Measurements from ENCODE around the gene TYRO3.

TYRO3 gene

DNA sequence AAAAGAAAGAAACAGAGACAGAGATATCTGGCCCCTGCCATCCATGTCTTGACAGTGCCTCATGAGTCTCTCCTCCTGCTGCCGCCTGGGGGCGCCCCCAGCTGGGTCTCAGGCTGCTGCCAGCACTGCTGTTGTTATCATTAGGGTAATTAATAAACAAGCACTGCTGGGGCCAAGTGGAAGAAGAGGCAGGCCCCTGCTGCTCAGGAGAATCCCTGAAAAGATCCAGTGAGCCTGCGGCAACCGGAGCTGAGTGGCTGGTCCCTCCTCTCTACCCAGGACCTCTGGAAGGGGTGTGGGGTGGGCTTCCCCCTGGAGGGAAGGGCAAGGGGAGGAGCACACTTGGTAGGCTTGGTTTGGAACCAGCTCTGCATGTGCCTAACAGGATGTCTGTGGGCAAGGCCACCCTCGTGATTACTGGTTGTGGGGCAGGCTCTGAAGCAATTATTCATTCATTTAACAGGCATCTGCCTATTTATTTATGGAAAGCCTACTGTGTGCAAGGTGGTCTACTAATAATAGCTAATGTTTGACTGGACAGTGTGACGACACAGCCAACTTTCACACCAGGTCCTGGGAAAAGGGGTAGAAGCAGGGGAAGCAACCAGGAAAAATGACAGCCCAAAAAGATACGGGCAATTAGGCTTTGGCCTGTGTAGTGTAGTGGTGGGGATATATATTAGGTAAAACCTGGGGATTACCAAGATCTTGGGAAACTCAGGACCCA is 1.2 kb upstream of the TYRO3 start:
- Histone ChIP-seq H3K9ac (ENCODE audit: low read length) (no peak overlapping the region), H3K36me3 (ENCODE audit: control insufficient read depth, insufficient read depth, low read length) (no peaks in the 10 kb centered on the region), H3K4me3 (ENCODE audit: low read length) (no peak overlapping the region), H3K27me3 (ENCODE audit: control insufficient read depth, insufficient read depth, low read length) (peaks cover 7% of the 10 kb centered on the region), H3K4me1 (ENCODE audit: control insufficient read depth, insufficient read depth, low read length) (peaks cover 34% of the 10 kb centered on the region), H3K9me3 (ENCODE audit: control insufficient read depth, low read length) (no peaks in the 10 kb centered on the region)

GRCh38 chr15:41559239-41559782 is 299 bp downstream of the TYRO3 start:
- no peaks in the 10 kb centered on the region for H3K36me3 ChIP-seq (ENCODE audit: control insufficient read depth, insufficient read depth, low read length)
- H3K9me3 ChIP-seq (ENCODE audit: control insufficient read depth, low read length), result no peaks in the 10 kb centered on the region
- H3K9ac ChIP-seq (ENCODE audit: low read length), result peak overlapping the region; percentile 51
- H3K4me1 ChIP-seq (ENCODE audit: control insufficient read depth, insufficient read depth, low read length), result peaks cover 39% of the 10 kb centered on the region
- peak overlapping the region; percentile 43 for H3K4me3 ChIP-seq (ENCODE audit: low read length)
- peaks cover 7% of the 10 kb centered on the region for H3K27me3 ChIP-seq (ENCODE audit: control insufficient read depth, insufficient read depth, low read length)

- no peak overlapping the region for H3K4me3 ChIP-seq (ENCODE audit: low read length)
Observed at GRCh38 chr15:41560572-41560874, 1.5 kb downstream of the TYRO3 start.

DNA sequence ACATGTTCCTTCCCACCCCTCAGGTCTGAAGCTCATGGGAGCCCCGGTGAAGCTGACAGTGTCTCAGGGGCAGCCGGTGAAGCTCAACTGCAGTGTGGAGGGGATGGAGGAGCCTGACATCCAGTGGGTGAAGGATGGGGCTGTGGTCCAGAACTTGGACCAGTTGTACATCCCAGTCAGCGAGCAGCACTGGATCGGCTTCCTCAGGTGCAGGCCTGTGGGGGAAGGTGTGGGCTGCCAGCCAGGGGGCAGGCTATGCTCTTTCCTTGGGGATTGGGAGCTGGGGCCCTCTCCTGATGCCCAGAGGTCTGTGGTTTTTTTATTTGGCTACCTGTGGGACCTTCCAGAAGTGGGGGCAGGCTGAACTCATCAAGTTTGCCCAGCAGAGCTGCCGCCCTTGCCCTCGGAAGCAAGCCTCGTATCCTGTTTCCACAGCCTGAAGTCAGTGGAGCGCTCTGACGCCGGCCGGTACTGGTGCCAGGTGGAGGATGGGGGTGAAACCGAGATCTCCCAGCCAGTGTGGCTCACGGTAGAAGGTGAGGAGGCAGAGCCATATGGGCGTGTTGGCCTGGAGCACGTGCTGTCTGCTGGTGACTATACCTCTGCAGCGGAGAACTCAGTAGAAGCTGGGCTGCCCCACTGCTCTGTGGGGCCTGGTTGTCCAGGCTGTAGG is 2.2 kb downstream of the TYRO3 start:
- H3K36me3 ChIP-seq (ENCODE audit: control insufficient read depth, insufficient read depth, low read length), result no peaks in the 10 kb centered on the region
- H3K4me3 ChIP-seq (ENCODE audit: low read length), result no peak overlapping the region
- H3K4me1 ChIP-seq (ENCODE audit: control insufficient read depth, insufficient read depth, low read length), result peaks cover 39% of the 10 kb centered on the region
- no peaks in the 10 kb centered on the region for H3K9me3 ChIP-seq (ENCODE audit: control insufficient read depth, low read length)
- H3K9ac ChIP-seq (ENCODE audit: low read length), result no peak overlapping the region
- peaks cover 7% of the 10 kb centered on the region for H3K27me3 ChIP-seq (ENCODE audit: control insufficient read depth, insufficient read depth, low read length)

More at GRCh38 chr15:41560572-41560874, 1.5 kb downstream of the TYRO3 start:
- Histone ChIP-seq H3K9me3 (ENCODE audit: control insufficient read depth, low read length) (no peaks in the 10 kb centered on the region), H3K4me1 (ENCODE audit: control insufficient read depth, insufficient read depth, low read length) (peaks cover 39% of the 10 kb centered on the region), H3K36me3 (ENCODE audit: control insufficient read depth, insufficient read depth, low read length) (no peaks in the 10 kb centered on the region), H3K27me3 (ENCODE audit: control insufficient read depth, insufficient read depth, low read length) (peaks cover 7% of the 10 kb centered on the region), H3K9ac (ENCODE audit: low read length) (no peak overlapping the region)

GRCh38 chr15:41561777-41562145 is 2.7 kb downstream of the TYRO3 start:
- H3K27me3 ChIP-seq (ENCODE audit: control insufficient read depth, insufficient read depth, low read length), result peaks cover 7% of the 10 kb centered on the region
- no peak overlapping the region for H3K4me3 ChIP-seq (ENCODE audit: low read length)
- H3K36me3 ChIP-seq (ENCODE audit: control insufficient read depth, insufficient read depth, low read length), result no peaks in the 10 kb centered on the region
- H3K9ac ChIP-seq (ENCODE audit: low read length), result no peak overlapping the region
- H3K9me3 ChIP-seq (ENCODE audit: control insufficient read depth, low read length), result no peaks in the 10 kb centered on the region
- H3K4me1 ChIP-seq (ENCODE audit: control insufficient read depth, insufficient read depth, low read length), result peaks cover 39% of the 10 kb centered on the region

- H3K9ac ChIP-seq (ENCODE audit: low read length), result no peak overlapping the region
- H3K36me3 ChIP-seq (ENCODE audit: control insufficient read depth, insufficient read depth, low read length), result no peaks in the 10 kb centered on the region
- no peaks in the 10 kb centered on the region for H3K9me3 ChIP-seq (ENCODE audit: control insufficient read depth, low read length)
- H3K27me3 ChIP-seq (ENCODE audit: control insufficient read depth, insufficient read depth, low read length), result peaks cover 7% of the 10 kb centered on the region
- peaks cover 39% of the 10 kb centered on the region for H3K4me1 ChIP-seq (ENCODE audit: control insufficient read depth, insufficient read depth, low read length)
- no peak overlapping the region for H3K4me3 ChIP-seq (ENCODE audit: low read length)
Observed at GRCh38 chr15:41562244-41562643, 3.2 kb downstream of the TYRO3 start.

- Histone ChIP-seq H3K27me3 (ENCODE audit: control insufficient read depth, insufficient read depth, low read length) (peaks cover 7% of the 10 kb centered on the region), H3K4me3 (ENCODE audit: low read length) (no peak overlapping the region), H3K36me3 (ENCODE audit: control insufficient read depth, insufficient read depth, low read length) (peaks cover 2% of the 10 kb centered on the region), H3K9ac (ENCODE audit: low read length) (no peak overlapping the region), H3K9me3 (ENCODE audit: control insufficient read depth, low read length) (no peaks in the 10 kb centered on the region), H3K4me1 (ENCODE audit: control insufficient read depth, insufficient read depth, low read length) (peaks cover 36% of the 10 kb centered on the region)
Observed at GRCh38 chr15:41562784-41563198, 3.8 kb downstream of the TYRO3 start.

DNA sequence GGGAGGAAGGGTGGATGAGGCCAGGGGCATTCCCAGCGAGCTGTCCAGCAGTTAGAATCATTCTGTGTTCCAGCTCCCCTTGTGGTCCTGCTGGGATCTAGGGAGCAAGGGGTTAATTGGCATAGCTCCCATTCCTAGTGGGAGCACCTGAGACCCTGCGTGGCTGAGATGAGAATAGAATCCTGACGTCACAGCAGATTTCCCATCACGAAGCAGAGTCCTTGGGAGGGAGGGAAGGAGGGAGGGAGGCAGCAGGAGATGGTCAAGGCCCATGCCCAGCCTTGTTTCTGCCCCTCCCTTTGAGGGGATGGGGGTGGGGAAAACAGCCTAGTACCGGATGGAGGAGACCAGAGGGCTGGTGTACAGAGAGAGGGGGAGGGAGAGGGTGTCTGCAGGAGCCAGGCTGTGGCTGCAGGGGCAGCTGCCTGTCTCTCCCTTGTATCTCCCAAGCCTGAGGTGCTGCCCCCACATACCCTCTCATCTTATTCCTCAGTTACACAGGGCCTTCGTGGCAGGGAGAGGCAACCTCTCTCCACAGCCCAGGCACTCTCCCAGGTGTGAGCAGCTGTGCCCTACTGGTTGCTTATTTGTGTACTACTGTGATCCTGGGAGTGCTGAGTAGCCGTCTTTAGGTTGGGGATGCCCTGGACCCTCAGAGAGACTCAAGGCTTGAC is 5.4 kb downstream of the TYRO3 start:
- peaks cover 28% of the 10 kb centered on the region for H3K4me1 ChIP-seq (ENCODE audit: control insufficient read depth, insufficient read depth, low read length)
- no peak overlapping the region for H3K4me3 ChIP-seq (ENCODE audit: low read length)
- H3K27me3 ChIP-seq (ENCODE audit: control insufficient read depth, insufficient read depth, low read length), result peaks cover 7% of the 10 kb centered on the region
- peaks cover 3% of the 10 kb centered on the region for H3K36me3 ChIP-seq (ENCODE audit: control insufficient read depth, insufficient read depth, low read length)
- H3K9me3 ChIP-seq (ENCODE audit: control insufficient read depth, low read length), result no peaks in the 10 kb centered on the region
- H3K9ac ChIP-seq (ENCODE audit: low read length), result no peak overlapping the region

DNA sequence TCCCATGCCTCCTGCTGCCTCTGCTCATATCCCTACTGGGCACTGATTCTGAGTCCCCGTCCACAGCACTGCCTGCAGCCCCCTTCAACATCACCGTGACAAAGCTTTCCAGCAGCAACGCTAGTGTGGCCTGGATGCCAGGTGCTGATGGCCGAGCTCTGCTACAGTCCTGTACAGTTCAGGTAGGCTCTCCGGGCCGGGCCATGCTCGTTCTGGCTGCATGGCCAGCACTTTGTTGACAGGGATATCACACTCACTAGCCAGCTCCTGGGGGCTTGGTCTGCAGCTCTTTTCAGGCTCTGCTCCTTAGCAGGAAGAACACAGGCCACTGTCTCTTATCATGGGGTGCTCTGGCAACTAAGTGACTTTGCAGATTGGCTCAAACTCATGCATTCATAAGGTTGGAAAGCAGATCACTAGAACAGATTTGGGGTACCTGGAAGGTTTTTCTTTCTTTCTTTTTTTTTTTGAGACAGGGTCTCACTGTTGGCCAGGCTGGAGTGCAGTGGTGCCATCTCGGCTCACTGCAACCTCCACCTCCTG is 6.0 kb downstream of the TYRO3 start:
- H3K9ac ChIP-seq (ENCODE audit: low read length), result no peak overlapping the region
- peaks cover 24% of the 10 kb centered on the region for H3K4me1 ChIP-seq (ENCODE audit: control insufficient read depth, insufficient read depth, low read length)
- H3K27me3 ChIP-seq (ENCODE audit: control insufficient read depth, insufficient read depth, low read length), result peaks cover 1% of the 10 kb centered on the region
- H3K36me3 ChIP-seq (ENCODE audit: control insufficient read depth, insufficient read depth, low read length), result peaks cover 3% of the 10 kb centered on the region
- no peak overlapping the region for H3K4me3 ChIP-seq (ENCODE audit: low read length)
- no peaks in the 10 kb centered on the region for H3K9me3 ChIP-seq (ENCODE audit: control insufficient read depth, low read length)

GRCh38 chr15:41565702-41566101 is 6.7 kb downstream of the TYRO3 start:
- H3K4me3 ChIP-seq (ENCODE audit: low read length), result no peak overlapping the region
- H3K4me1 ChIP-seq (ENCODE audit: control insufficient read depth, insufficient read depth, low read length), result peaks cover 17% of the 10 kb centered on the region
- no peaks in the 10 kb centered on the region for H3K27me3 ChIP-seq (ENCODE audit: control insufficient read depth, insufficient read depth, low read length)
- no peaks in the 10 kb centered on the region for H3K9me3 ChIP-seq (ENCODE audit: control insufficient read depth, low read length)
- H3K36me3 ChIP-seq (ENCODE audit: control insufficient read depth, insufficient read depth, low read length), result peaks cover 3% of the 10 kb centered on the region
- H3K9ac ChIP-seq (ENCODE audit: low read length), result no peak overlapping the region

GRCh38 chr15:41566121-41566885 is 7.3 kb downstream of the TYRO3 start:
- Histone ChIP-seq H3K4me3 (ENCODE audit: low read length) (no peak overlapping the region), H3K27me3 (ENCODE audit: control insufficient read depth, insufficient read depth, low read length) (no peaks in the 10 kb centered on the region), H3K36me3 (ENCODE audit: control insufficient read depth, insufficient read depth, low read length) (peaks cover 3% of the 10 kb centered on the region), H3K4me1 (ENCODE audit: control insufficient read depth, insufficient read depth, low read length) (peaks cover 11% of the 10 kb centered on the region), H3K9me3 (ENCODE audit: control insufficient read depth, low read length) (no peaks in the 10 kb centered on the region), H3K9ac (ENCODE audit: low read length) (no peak overlapping the region)

Measured in mucosa of stomach (tissue), 1 donor.